GM18505 (cell line): Measurements from ENCODE around the gene FIBP.
A peak's percentile ranks its signal among the peaks of the same experiment; 100 is the strongest.

ENCODE experiments used
- ATAC-seq: cut with Tn5 transposase; IDR thresholded peaks from one replicate; pipeline ENCODE4 v1.9.1; 2021; ENCODE audit not compliant: unreplicated experiment
- POLR2A ChIP-seq: IDR thresholded peaks from 4 replicates; pipeline ENCODE4 v1.6.1; 2011; ENCODE audit warnings: borderline replicate concordance; ENCODE audit not compliant: insufficient read depth, insufficient read length; ENCODE audit errors: extremely low read depth

Gene FIBP

DNA sequence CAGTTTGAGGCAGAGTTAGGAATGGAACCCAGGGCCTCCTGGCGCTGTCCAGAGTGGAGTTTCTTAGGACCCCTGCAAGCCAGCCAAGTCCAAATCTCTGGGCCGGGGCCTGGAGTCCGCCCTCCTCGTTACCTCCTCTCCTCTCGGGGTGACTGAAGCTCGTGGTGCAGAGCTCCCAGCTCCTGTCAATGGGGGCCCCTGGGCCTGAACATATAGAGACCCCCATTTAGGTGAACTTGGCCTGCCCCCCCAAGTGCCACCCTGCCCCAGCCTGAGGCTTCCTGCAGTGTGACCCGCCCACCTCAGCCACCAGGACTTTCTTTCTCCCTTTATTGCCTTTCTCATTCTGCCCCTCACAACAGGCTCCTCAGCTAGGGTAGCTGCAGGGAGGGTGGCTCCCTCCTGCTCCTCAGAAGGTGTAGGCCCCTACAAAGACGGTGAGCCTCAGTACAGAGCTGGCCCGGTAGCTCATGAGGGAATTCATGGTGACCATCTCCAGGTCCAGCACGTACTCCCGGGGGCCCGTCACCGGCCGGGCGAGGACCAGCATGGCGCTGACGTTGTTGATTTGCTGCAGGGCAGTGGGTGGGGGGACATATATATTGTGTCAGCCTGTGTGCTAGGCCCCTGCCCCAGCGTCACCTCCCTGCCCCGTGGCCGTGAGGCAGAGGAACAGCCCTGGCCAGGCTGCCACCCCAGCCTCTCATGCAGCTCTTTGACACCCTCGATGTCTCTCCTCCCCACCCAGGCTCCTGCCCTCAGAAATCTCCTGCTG is 21.6 kb downstream of the FIBP start:
- no peak for ATAC-seq
- TF ChIP-seq POLR2A, result no peak

DNA sequence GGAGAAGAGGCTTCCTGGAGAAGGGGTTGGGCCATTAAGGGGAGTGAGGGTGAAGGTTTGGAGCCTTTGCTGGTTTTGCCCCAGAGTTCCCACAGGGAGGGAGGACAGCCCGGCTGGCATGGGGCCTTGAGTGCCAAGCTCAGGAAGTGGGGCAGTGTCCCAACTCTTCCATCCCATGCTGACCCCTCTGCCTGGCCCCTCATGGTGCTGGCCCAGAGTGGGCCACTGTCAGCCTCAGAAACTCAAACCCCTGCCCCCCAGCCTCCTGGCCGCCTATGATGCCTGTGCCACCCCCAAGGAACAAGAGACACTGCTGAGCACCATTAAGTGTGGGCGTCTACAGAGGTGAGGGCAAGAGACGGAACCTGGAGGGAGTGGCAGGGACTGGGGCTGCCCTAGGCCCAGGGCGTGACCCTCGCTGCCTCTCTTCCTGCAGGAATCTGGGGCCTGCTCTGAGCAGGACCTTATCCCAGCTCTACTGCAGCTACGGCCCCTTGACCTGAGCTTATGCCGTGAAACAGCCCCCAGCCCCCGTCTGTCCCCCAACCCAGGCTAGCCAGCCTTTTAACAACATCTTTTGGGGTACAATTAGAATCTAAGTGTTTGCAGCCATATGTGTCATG is 22.6 kb downstream of the FIBP start:
- TF ChIP-seq POLR2A, result no peak
- no peak for ATAC-seq

DNA sequence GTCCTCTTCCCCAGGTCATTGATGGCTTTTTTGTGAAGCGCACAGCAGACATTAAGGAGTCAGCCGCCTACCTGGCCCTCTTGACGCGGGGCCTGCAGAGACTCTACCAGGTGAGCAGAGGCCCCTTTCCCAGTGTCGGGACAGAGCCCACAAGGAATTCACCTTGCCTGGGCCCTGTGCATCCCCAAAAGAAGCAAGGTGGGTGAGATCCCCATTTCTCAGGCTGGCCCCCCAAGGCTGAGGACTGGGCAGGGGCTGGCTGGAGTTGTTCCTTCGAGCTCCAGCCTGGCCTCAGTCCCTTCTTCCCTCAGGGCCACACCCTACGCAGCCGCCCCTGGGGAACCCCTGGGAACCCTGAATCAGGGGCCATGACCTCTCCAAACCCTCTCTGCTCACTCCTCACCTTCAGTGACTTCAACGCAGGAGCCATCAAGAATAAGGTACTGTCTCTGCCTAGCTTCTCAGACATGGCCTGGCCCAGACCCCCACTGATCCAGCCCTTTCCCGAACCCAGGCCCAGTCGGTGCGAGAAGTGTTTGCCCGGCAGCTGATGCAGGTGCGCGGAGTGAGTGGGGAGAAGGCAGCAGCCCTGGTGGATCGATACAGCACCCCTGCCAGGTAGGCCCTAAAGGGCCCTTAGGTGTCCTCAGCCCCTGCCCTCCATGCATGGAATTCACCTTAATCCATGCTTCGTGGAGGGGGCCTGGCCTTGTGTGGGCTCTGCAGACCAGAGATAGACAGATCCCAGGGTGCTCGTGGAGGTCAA is 23.4 kb downstream of the FIBP start:
- ATAC-seq, result no peak
- no peak for TF ChIP-seq POLR2A

DNA sequence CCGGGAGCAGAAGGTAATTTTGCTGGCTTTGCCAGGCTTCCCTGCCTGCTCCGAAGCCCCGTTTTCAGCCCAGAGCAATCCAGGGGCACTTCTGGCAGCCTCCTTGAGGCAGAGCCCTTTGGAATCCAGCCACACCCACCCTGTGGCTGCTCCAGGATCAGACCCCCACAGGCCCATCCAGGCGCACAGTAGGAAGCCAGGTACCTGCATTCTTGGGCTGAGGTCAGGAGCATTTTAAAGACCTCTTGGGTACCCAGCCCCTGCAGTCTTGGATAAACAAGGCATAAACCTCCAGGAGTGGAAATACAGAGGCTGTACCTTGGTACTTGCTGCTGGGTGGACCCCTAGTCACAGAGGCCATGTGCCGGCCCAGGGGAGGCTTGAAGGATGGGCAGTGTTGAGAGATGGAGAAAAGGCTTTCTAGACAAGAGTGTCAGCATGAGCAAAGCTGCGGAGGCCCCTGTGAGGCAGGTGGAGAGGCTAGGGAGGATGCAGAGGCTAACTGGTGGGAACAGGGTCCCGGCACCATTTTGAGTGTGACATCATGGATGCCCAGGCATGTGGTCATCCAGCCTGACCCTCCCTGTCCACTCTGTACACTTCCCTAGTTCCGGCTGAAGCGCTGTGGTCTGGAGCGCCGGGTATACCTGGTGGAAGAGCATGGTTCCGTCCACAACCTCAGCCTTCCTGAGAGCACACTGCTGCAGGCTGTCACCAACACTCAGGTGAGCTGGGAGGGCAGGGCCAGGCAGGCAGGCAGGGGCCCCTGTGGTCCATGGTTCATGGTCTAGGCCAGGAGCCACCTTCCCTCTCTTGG is 24.2 kb downstream of the FIBP start:
- peak; percentile 7 for TF ChIP-seq POLR2A
- no peak for ATAC-seq

DNA sequence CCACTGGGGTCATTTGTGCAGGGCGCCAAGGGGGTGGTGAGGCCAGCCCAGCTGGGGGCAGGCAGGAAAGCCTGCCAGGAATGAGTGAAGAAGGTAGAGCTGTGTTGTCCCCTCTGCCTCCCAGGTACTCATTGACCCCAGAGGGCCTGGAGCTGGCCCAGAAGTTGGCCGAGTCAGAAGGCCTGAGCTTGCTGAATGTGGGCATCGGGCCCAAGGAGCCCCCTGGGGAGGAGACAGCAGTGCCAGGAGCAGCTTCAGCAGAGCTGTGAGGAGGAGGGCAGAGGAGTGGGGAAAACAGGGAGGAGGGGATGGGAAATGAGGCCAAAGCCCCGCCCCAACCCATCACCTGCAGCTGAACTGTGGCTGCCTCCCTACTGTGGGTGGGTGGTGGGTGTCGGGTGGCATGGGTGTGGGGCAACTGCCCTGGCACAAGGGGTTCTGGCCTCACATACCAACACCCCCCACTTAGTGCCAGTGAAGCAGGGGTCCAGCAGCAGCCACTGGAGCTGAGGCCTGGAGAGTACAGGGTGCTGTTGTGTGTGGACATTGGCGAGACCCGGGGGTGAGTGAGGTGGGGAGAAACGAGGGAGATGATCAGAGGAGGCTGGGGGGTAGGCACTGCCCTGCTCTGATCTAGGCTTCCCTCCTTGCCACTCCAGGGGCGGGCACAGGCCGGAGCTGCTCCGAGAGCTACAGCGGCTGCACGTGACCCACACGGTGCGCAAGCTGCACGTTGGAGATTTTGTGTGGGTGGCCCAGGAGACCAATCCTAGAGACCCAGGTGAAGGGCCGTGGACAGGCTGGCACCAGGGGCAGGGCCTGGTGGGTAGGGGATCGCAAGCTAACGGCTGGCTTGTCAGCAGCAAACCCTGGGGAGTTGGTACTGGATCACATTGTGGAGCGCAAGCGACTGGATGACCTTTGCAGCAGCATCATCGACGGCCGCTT is 25.1 kb downstream of the FIBP start:
- no peak for TF ChIP-seq POLR2A
- no peak for ATAC-seq

DNA sequence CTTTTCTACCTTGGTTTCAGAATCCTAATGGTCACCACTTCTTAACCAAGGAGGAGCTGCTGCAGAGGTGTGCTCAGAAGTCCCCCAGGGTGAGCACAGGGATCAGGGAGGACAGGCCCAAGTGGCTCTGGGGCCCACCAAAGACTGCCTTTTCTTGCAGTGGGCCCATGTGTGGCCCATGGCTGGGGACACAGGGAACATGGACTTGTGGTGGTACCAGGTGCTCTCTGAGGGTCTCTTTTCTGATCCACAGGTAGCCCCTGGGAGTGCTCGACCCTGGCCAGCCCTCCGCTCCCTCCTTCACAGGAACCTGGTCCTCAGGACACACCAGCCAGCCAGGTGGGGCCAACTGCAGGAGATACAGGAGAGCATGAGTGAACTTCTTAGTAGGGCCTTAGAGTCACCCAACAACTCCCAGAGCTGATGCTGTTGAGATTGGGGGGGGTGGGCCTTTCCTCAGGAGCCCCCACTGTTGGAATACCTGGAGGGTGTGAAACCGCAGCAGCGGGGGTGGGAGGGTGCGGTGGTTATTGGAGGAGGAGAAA is 26.0 kb downstream of the FIBP start:
- no peak for TF ChIP-seq POLR2A
- no peak for ATAC-seq

DNA sequence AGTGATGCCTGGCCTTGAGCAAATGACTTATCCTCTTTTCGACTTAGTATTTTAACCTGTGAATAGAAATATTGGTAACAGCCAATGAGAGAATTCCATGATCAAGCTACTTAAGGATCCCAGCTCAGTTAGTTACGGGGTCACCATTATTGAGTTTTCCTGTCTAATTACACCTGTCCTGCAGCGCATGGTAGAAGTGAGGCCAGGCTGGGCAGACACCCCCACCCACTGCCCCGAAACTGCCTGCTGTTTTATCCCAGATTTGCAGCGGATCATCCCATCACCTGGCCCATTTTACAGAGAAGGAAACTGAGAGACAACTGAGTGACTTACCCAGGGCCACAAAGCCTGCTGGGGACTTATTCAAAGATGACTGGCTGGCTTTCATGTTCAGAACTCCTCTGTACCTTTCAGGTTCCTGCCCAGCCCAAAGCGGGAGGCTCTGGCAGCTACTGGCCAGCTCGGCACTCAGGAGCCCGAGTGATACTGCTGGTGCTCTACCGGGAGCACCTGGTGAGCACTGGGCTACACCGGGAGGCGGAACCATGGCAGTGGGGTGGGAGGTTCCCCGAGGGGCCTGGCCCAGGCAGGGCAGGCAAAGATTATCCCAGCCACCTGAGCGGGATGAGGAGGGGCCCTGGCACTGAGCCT is 26.6 kb downstream of the FIBP start:
- TF ChIP-seq POLR2A, result no peak
- ATAC-seq, result no peak

DNA sequence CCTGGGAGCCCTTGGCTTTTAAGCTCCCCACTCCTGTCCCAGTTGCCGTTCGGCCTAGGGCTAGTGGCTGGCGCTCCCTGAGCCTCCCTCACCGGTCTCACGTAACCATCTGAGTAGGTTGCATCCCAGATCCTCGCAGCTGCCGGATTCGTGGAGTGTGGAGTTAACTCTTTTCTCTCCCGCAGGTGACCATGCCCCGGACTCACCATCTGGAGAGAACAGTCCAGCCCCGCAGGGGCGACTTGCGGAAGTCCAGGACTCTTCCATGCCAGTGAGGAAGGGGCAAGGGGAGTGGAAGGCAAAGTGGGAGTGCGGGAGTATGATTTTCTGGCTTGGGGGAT is 27.1 kb downstream of the FIBP start:
- ATAC-seq, result no peak
- no peak for TF ChIP-seq POLR2A

DNA sequence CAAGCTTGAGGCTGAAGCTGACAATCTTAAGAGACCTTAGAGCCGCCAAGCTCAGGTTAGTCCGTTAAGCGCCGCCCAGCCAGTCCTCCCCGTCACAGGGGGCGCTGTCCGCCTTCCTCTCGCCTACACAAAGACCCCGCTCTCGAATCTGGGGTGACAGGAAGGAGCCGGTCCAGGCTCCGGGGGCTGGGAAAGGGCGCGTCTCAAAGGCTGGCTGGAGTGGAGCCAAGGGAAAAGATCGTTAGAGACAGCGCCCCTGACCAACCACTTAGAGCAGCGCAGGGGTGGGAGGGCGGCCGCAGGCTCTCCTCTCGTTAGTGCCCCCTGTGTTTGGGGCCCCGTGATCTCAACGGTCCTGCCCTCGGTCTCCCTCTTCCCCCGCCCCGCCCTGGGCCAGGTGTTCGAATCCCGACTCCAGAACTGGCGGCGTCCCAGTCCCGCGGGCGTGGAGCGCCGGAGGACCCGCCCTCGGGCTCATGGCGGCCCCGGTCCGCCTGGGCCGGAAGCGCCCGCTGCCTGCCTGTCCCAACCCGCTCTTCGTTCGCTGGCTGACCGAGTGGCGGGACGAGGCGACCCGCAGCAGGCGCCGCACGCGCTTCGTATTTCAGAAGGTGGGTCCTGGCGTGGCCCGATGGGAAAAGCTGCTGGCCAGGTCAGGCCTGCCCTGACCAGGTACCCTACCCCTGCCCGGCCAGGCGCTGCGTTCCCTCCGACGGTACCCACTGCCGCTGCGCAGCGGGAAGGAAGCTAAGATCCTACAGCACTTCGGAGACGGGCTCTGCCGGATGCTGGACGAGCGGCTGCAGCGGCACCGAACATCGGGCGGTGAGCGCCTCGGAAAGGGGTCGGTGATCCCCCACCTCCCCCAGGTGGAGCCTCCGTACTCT is 27.8 kb downstream of the FIBP start, which contains the start of gene MUS81:
TSS of gene MUS81 (plus strand) at position 156 of the 887 bp plus-strand sequence. CDS start at position 477, 321 bp downstream.
- ATAC-seq, result peak; percentile 22

DNA sequence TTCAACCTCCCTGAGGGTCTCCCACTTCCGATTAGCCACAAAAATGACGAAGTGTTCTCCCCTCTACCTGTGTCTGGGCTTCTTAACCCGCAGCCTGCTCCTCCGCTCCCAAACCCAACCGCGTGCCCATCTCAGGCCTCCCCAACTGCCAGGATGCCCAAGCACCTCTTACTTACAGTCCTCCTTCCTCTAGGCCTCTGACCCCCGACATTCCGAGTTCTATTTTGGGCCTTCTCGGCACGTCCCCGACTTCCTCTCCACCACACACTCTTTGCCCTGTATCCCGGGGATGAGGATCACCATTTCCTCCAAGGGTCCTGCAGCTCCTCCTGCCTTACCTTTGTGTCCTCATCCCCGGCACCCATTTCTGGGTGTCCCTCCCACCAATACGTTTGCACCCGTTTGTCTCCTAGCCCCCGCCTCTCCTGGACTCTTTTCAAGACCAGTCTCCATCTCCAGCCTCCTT is 28.4 kb downstream of the FIBP start:
- TF ChIP-seq POLR2A, result no peak
- ATAC-seq, result no peak

More for the DNA sequence above, 27.8 kb downstream of the FIBP start, which contains the start of gene MUS81:
- TF ChIP-seq POLR2A, result peak; percentile 73

DNA sequence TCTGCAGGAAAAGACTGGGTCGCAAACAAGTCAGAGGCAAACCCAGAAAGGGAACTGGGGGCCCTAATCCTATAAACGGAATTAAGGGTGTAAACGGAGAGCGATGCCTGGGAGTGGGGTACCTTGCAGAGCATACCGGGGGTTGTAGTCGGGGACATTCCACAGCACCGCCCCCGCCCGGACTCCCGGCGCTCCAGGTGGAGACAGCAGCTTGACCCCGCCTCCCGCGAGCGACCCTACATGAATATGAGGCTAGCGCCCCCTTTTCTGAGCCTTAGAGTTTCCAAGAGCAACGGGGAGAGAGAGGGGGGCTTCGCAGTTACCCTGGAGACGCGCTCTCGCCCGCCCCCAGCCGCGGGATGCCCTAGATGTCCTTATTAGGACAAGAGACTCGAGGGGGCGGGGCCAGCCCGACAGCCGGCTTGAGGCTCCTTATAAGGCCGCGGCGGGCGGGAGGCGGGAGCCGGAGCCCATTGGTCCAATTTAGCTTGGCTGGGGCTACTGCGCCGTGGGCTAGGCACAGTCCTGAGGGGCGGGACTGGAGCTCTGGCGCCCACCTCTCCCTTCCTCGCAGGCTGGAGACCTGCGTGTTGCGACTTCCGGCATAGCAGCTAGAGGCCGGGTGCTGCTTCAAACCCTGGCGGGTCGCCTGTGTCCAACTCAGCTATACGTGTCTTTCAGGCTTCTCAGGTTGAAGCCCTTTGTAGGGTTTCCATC is 29.0 kb downstream of the FIBP start:
- TF ChIP-seq POLR2A, result peak; percentile 98
- peak; percentile 45 for ATAC-seq
